Measurements from ENCODE around the gene MYRF.

MYRF gene

GRCh38 chr11:61778920-61779650 lies 26.6 kb downstream of the MYRF start:
- DNase-seq = no peak

- no peak for DNase-seq
Measured at GRCh38 chr11:61779666-61780525, 27.5 kb downstream of the MYRF start.

GRCh38 chr11:61780581-61781162 lies 28.2 kb downstream of the MYRF start:
- no peak for DNase-seq

- DNase-seq = no peak
Measured at GRCh38 chr11:61781585-61781984, 29.1 kb downstream of the MYRF start.

GRCh38 chr11:61782299-61782698 lies 29.9 kb downstream of the MYRF start:
- no peak for DNase-seq

GRCh38 chr11:61782841-61783240 lies 30.4 kb downstream of the MYRF start:
- no peak for DNase-seq

- no peak for DNase-seq
Measured at GRCh38 chr11:61783717-61784505, 31.5 kb downstream of the MYRF start.

GRCh38 chr11:61784506-61784805 lies 32.0 kb downstream of the MYRF start:
- DNase-seq = no peak

GRCh38 chr11:61785837-61786402 lies 33.5 kb downstream of the MYRF start:
- no peak for DNase-seq

- peak; percentile 37 for DNase-seq
Measured at GRCh38 chr11:61787928-61788491, 35.6 kb downstream of the MYRF start.

GRCh38 chr11:61791737-61792309 lies 39.4 kb downstream of the MYRF start:
- peak; percentile 61 for DNase-seq

- peak; percentile 92 for DNase-seq
Measured at GRCh38 chr11:61792310-61793082, 40.1 kb downstream of the MYRF start, which contains the start of the genes FEN1 and TMEM258. FEN1 (plus strand) TSS chr11:61792911; CDS start chr11:61795362, 2,451 bp downstream. TMEM258 (minus strand) TSS chr11:61792599; CDS start chr11:61792558, 41 bp downstream.

- DNase-seq = no peak
Measured at GRCh38 chr11:61793083-61793828, 40.8 kb downstream of the MYRF start.

GRCh38 chr11:61793829-61794204 lies 41.4 kb downstream of the MYRF start:
- DNase-seq = no peak

GRCh38 chr11:61794579-61794978 lies 42.1 kb downstream of the MYRF start:
- DNase-seq = no peak

GRCh38 chr11:61795459-61795858 lies 43.0 kb downstream of the MYRF start:
- no peak for DNase-seq

- DNase-seq = no peak
Measured at GRCh38 chr11:61795876-61796526, 43.6 kb downstream of the MYRF start.

GRCh38 chr11:61797263-61797944 lies 45.0 kb downstream of the MYRF start:
- DNase-seq = peak; percentile 73

GRCh38 chr11:61799665-61800284 lies 47.3 kb downstream of the MYRF start:
- no peak for DNase-seq

All from activated CD4-positive, alpha-beta T cell treated with anti-CD3 and anti-CD28 coated beads, Interleukin-2, Interleukin-6, amounts not matched to agents 100 ng/mL and 50 ng/mL, durations not matched to agents 16 hours and 8 hours (primary cell).